Hypothalamus (tissue), 51 donors: ENCODE measurements around the gene ZRANB1.

Experiments
- DNase-seq, 51 donors: peaks; one replicate each; lab custom pipeline; 2025; lab: John Stamatoyannopoulos, UW

Gene ZRANB1

DNA sequence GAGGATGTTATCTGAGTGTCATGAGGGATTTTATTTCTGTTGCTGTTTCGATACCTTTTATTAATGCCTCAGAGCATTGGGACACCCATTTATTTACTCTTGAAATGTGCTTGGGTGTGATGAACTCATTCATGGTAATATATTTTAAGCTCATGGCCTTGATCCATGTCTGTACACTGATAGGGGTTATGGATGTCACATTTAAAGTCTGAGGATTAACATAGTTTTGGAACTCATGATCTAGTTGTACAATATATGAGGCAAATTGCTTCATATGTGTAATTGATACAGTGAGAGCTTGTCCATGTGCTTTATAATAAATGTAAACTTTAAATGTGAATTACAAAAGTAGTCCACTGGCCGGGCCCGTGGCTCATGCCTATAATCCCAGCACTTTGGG lies 23.0 kb upstream of the ZRANB1 start:
- DNase-seq, result no peak

GRCh38 chr10:124921261-124921660 lies 20.7 kb upstream of the ZRANB1 start:
- no peak for DNase-seq

- no peak for DNase-seq
These were observed 18.2 kb upstream of the ZRANB1 start for GRCh38 chr10:124923684-124924083.

DNA sequence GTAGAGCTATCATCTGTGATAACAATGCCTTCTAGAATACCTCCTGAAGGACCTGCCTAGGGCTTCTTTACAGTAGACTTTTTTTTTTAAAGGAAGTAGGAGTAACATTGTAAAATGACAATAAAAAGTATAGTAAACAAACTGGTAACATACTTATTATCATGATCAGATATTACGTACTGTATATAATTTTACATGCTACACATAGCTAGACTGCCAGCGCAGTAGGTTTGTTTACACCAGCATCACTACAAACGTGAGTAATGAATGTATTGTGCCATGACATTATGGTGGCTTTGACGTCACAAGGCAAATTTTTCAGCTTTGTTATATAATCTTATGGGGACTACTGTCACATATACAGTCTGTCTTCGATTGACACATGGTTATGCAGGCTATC lies 15.4 kb upstream of the ZRANB1 start:
- no peak for DNase-seq

- DNase-seq, result no peak
These were observed 13.8 kb upstream of the ZRANB1 start for GRCh38 chr10:124928087-124928486.

- DNase-seq, result no peak
These were observed 13.4 kb upstream of the ZRANB1 start for GRCh38 chr10:124928545-124928944.

DNA sequence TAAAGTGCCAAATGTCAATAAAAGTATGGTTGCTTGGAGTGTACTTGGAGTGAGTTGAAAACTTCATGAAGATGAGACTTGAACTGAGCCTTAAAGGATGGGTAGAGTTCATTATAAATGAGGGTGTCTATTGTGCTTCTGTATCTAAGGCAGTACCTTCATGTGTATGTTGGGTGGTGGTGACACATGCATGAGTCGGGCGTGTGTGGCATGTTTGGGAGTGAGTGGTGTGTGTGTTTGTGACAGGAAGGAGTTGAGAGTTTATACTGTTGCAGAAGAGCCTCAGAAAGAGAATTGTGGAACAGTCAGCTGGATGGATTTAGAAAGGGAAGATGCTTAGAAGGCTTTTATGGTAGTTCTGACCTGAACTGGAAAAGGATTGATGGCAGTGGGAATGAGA lies 6.0 kb upstream of the ZRANB1 start:
- no peak for DNase-seq

DNA sequence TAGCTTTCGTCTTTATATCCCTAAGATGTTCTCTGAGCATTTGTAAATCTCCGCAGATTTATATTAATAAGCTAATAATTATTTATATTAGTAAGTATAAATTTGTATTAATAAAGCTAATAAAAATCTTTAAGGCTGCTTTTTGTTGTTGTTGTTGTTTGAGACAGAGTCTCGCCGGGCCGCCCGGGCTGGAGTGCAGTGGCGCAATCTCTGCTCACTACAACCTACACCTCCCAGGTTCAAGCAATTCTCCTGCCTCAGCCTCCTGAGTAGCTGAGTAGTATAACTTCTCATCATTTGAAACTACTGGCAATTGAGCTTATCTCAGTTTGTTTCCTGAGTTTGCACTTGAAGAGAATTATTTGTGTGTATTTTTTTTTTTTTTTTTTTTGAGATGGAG lies 5.1 kb upstream of the ZRANB1 start:
- DNase-seq, result no peak

DNA sequence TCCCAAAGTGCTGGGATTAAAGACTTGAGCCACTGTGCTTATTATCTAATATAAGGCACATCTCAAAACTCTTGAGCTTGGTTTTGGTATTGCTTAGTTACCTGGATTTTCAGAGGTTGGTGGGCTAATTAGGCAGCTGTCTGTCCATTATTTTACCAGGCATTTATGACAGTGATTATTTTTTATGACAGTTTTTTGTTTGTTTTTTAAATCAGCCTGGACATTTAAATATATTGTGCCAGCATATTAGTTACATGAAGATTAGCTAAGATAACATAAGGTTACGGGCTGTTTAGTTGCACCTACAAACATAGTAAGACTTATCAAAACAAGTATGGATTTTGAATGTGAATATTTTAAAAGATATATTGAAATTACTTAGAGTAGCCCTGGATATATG lies 2.6 kb upstream of the ZRANB1 start:
- DNase-seq, result no peak

GRCh38 chr10:124942317-124943169 lies 620 bp downstream of the ZRANB1 start:
- DNase-seq, result peak in 1 of 51 donors; percentile 5

- DNase-seq, result no peak
These were observed 1.6 kb downstream of the ZRANB1 start for GRCh38 chr10:124943301-124944092.

- DNase-seq, result no peak
These were observed 3.1 kb downstream of the ZRANB1 start for GRCh38 chr10:124944982-124945381.

- DNase-seq, result no peak
These were observed 5.0 kb downstream of the ZRANB1 start for GRCh38 chr10:124946945-124947344.

GRCh38 chr10:124949543-124949942 lies 7.6 kb downstream of the ZRANB1 start:
- no peak for DNase-seq

DNA sequence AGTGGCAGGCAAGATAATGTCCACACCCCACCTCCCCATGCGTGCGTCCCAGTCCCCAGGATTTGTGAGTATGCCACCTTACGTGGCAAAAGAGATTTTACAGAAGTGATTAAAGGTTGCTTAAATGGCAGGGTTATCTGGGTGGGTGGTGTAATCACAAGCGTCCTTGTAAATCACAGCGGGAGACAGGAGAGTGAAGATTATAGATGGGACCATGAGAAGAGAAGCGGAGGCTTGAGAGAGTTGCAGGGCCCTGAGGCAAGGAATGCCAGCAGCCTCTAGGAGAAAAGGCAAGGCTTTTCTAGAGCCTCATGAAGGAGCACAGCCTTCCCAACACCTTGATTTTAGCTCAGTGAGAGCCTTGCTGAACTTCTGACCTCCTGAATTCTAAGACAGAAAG lies 10.2 kb downstream of the ZRANB1 start:
- no peak for DNase-seq

- DNase-seq, result no peak
These were observed 11.5 kb downstream of the ZRANB1 start for GRCh38 chr10:124953421-124953820.

GRCh38 chr10:124955243-124955642 lies 13.3 kb downstream of the ZRANB1 start:
- no peak for DNase-seq

DNA sequence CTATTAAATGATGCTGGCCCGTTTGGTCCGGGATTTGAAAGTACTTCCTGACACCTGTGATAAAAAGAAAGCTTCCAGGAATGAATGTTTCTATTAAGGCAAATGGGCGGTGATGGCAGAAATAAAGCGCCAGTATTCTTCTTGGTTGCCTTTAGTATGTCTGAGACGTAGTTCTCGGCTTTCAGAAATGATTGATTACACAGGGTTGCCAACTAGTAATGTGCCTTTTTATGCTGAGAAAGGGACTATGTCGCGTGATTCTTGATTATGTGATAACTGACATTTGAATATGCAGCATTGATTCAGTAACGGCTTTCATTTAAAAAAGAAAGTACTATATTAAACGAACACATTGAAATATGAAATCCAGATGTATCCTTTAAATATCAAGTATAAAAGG lies 13.9 kb downstream of the ZRANB1 start:
- DNase-seq, result no peak

DNA sequence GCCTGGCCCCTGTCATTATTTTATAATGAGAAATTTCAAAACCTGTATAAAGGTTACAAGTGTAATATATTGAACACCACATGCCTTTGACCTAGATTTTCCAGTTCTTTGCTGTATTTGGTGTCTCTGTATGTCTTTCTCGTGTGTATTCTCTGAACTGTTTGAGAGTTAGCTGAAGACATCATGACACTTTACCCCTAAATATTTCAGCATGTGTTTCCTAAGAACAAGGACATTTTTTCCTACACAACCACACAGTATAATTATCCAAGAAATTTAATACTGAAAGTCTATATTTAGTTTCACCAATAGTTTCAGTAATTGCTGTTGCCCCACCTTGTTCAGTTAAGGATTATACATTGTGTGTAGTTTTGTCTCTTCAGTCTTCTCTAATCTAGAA lies 14.8 kb downstream of the ZRANB1 start:
- DNase-seq, result no peak

GRCh38 chr10:124957404-124957947 lies 15.6 kb downstream of the ZRANB1 start:
- no peak for DNase-seq

DNA sequence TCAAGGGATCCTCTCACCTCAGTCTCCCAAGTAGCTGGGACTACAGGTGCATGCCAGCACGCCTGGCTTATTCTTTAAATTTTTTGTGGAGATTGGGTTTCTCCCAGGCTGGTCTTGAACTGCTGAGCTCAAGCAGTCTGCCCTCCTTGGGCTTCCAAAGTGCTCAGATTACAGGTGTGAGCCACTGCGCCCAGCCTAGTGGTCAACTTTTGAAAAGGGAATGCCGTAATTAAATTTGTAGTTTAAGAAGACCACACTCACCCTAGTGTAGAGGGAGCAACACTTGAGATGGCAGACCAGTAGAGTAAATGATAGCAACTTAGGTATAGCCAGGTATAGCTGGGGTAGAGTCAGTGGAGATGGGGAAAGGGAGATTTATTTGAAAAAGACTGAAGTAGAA lies 17.6 kb downstream of the ZRANB1 start:
- no peak for DNase-seq

GRCh38 chr10:124961248-124961570 lies 19.3 kb downstream of the ZRANB1 start:
- no peak for DNase-seq
